Right ventricle myocardium inferior (tissue), 1 donor: ENCODE results near the gene ANKRD11. TPM values are rescaled to one million over a fixed set of nuclear protein-coding genes. Genes with fewer than 3 reads are reported as not detected.
A peak's percentile ranks its signal among the peaks of the same experiment; 100 is the strongest.
"Not testable (repeated sequence)": the region's sequence is repeated elsewhere in the genome, so short reads cannot be mapped to it uniquely, and the experiment has no call there.

Source experiments
- ATAC-seq: fragments of 200-7000 bp; cut with Tn5 transposase; one replicate; pipeline ENCODE4 v1.9.1; 2020; ENCODE audit warnings: mild to moderate bottlenecking, moderate library complexity
- DNase-seq: peaks from one replicate; pipeline ENCODE4 v3.0.0; 2021; ENCODE audit errors: missing footprints
- intact Hi-C: fragments of 100-400 bp; cut with DNase I; formaldehyde crosslinking; loops from one replicate; pipeline ENCODE4 v1.11.0; 2022
- total RNA-seq: library from RNA; stranded (reverse); fragmentation: NEBNext Ultra II Directional; extraction: Animal tissue kit (Norgen Biotek cat#: 25700); gene quantifications from one replicate; pipeline ENCODE4 v1.2.1, GENCODE V29; 2021
- donor health status: DM: no; HTN: yes; CAD: no; lungs with severe emphysema.

ANKRD11 gene
- total RNA-seq, 1 donor from 2014 or later: 64.9 TPM

DNA sequence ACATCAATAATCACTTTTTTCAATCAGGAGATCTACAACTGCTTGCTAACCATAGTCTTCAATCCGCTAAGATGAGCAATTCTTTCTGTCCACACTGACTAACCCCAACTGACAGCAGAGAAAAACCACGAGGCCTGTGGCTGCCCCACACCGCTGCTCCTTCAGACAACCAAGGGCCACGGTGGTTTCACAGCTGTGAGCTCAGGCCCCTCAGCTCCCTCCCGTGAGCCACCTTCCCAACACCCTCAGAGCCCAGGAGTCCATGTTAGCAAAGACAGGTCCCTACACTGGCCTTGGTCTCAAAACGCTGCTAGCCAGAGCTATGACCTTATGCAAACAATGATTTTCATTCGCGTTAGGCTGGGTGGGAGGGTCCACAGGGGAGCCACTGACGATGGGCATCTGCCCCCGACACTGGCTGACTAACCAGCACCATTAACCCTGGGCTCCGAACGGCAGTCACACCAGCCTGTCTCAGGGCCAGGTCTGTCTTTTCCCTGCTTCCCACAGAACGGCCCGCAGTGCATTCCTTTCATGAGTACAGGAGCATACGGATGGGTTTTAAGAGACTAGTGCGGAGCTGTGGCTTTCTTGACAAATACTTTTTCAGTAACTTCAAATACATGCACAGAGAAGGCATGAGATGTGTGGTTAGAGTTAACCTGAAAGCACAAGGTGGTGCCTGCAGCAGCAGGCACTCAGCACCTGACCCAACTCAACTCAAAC lies 67.3 kb downstream of the ANKRD11 start:
- ATAC-seq (peak; percentile 68), DNase-seq (no peak)
- intact Hi-C loops: no loop called here

DNA sequence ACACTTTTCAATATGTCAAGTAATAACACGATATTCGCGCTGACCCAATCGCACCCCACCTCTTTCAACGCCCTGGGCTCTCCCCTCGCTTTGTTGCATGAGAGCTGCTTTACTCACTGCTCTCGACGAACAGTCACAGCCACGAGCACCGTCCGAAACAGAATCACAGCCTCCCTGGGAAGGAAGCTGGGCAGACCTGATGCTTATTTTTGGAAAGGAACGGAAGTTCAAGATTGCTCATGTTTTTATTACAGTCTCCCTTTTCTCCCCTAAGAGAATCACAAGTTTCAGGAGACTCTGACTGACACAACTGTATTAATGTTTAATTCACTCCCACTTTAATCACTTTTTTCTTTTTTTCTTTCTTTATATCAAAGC lies 67.8 kb downstream of the ANKRD11 start:
- DNase-seq: no peak
- intact Hi-C loops: no loop called here
- ATAC-seq: peak; percentile 30

- ATAC-seq, DNase-seq, intact Hi-C loops: not testable (repeated sequence)
Measured at GRCh38 chr16:89421300-89421699, 69.1 kb downstream of the ANKRD11 start.

GRCh38 chr16:89420204-89420603 lies 70.2 kb downstream of the ANKRD11 start:
- no peak for ATAC-seq
- no peak for DNase-seq
- intact Hi-C loops: no loop called here

GRCh38 chr16:89418352-89418751 lies 72.0 kb downstream of the ANKRD11 start:
- no peak for DNase-seq
- intact Hi-C loops: loop anchor here (10.0 kb wide), 1 partner anchor 454 kb away; no protein-coding TSS in a partner anchor
- ATAC-seq: no peak

DNA sequence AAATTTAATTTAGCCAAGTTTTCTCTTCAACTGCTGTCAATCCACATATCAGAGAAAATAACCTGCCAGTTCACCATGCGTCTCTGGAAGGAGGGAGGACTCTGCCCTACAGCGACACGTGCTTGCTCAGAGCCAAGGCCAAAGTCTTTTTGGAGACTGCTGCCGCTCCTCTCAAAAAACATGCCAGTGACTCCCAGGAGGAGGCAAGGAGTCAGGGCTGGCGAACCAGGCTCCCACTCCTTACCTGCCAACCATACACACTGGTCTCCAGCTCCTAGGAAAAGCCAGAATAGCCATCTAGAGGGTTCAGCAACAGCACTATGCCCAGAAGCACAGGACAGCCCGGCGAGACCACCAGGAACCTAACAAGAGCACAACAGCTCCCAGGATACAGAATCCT lies 73.0 kb downstream of the ANKRD11 start:
- intact Hi-C loops: loop anchor here (10.0 kb wide), 1 partner anchor 453 kb away; no protein-coding TSS in a partner anchor
- no peak for DNase-seq
- no peak for ATAC-seq

DNA sequence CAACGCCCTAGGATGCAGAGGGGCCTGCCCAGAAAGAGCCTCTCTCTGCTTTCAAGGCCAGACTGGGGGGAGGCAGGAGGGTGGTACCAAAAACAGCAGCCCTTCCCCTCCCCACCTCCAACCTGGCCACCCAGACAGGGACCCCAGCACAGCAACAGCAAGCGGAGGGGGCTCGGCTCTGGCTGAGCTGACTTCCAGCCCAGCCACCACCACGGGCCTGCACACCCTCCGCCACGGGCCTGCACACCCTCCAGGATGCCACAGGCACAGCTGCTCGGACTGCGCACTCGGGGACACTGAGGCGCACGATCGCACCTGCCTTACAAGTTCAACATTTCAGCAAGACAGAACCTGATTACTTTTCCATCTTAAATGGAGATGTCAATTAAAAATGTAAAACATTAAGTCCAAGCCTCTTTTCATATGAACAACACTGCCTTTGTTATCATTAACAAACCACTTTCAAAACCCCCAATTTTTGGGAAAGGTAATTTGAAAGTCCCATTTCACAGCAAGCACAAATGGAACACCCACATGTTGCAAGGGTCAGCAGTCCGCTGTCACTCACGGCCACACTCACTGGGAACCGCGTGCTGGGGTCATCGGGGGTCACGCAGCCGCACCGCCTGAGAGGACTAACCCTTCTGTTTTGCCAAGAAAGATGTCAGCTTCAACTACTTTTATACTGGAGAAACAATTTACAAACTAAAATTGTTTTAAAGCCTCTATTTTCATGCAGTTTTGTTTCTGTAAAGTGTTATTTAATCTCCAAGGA lies 76.4 kb downstream of the ANKRD11 start:
- no peak for ATAC-seq
- intact Hi-C loops: loop anchor here (10.0 kb wide), 1 partner anchor 449 kb away; no protein-coding TSS in a partner anchor
- no peak for DNase-seq

DNA sequence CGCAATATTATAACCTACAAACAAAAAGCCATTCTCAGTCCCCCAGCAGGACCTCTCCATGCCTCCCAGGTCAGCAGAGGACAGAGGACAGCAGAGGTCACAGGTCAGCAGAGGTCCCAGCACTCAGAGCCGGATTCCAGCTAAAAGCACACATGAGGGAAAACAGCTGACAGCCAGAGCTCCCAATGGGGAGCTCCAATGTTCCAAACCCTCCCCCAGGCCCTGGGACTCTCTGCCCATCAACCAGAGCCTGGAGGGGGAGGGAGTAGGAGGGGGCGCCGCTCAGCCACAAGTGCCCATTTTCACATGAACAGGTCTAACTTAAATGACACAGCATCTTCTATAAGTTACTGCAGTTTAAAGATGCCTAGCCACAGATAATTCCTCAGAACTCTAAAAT lies 77.5 kb downstream of the ANKRD11 start:
- ATAC-seq: peak; percentile 5
- intact Hi-C loops: loop anchor here (10.0 kb wide), 1 partner anchor 448 kb away; no protein-coding TSS in a partner anchor
- no peak for DNase-seq

DNA sequence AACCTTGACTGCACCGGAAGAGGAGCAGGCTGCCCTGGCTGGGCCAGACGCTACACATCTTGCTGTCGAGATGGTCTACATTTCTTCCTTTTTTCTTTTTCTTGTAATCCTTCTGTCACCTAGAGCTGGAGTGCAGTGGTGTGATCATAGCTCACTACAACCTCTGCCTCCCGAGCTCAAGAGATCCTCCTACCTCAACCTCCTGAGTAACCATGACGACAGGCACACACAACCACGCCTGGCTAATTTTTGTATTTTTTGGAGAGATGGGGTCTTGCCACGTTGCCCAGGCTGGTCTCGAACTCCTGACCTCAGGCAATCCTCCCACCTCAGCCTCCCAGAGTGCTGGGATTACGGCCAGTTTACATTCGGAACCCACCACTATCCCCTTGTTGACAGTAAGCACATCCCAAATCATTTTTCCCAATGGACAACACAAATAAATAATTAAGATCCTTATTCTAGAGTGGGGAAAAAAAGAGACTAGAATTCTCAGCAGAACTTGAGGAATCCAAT lies 79.0 kb downstream of the ANKRD11 start:
- ATAC-seq: no peak
- DNase-seq: no peak
- intact Hi-C loops: loop anchor here (10.0 kb wide), 1 partner anchor 447 kb away; no protein-coding TSS in a partner anchor

DNA sequence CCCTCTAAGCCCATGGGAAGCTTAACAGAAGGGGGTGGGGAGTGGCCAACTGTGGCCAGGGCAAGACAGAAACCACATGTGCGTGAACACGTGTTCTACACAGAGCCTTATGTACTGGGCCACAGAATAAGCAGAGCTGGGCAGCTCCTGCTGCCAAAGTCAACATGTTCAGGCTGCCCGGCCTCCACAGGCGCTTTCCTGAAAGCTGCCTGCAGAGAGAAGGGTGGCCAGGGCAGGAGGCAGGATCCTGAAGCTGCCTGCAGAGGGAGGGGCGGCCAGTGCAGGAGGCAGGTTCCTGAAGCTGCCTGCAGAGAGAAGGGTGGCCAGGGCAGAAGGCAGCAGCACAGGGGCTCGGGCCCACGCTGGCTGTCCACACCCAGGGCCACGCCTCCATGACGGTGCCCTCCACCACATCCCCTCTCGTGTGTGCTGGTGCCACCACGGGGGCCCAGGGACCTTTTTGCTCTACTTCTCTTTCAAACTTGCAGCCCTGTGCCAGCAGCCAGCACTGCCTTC lies 79.5 kb downstream of the ANKRD11 start:
- ATAC-seq: peak; percentile 72
- intact Hi-C loops: loop anchor here (10.0 kb wide), 1 partner anchor 446 kb away; no protein-coding TSS in a partner anchor
- no peak for DNase-seq

DNA sequence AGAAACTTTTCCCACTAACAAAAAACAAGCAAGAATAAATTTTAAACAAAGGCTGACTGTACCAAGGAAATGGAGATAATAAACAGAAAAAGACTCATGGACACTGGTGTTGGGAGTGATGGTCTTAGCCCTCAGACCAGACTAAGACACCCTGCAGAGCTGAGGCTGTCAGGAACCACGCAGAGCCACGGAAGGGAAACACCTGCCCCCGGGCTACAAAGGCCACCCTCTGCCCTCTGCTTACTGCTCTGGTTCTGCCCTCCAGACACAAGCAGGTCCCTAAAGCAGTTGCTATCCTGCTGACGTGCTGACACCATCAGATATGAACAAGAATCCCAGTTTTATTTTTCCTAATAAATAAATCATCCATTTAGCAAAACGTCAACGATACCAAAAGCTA lies 80.0 kb downstream of the ANKRD11 start:
- ATAC-seq (no peak), DNase-seq (no peak)
- intact Hi-C loops: loop anchor here (10.0 kb wide), 1 partner anchor 446 kb away; no protein-coding TSS in a partner anchor

GRCh38 chr16:89409161-89409711 lies 81.1 kb downstream of the ANKRD11 start:
- DNase-seq (no peak), ATAC-seq (no peak)
- intact Hi-C loops: loop anchor here (5.0 kb wide), 1 partner anchor 33 kb away; no protein-coding TSS in a partner anchor

DNA sequence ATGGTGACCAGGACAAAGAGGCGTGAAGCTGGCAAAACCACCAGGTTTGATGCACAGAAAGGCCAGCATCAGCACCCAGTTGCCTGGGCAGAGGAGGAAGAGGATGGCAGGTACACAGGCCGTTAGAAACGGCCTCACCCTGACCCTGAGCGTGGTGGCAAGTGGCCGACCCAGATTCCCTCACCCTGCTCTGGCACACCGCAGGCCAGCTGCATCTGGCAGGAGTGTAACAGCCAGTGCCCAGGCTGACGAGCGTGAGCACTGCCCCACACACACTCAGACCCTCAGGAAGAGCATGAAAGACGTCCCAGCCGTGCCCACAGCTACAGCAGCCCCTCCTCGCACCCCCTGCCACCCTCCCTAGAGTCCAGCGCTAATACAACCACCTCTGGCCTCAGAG lies 82.0 kb downstream of the ANKRD11 start:
- ATAC-seq: peak; percentile 69

DNA sequence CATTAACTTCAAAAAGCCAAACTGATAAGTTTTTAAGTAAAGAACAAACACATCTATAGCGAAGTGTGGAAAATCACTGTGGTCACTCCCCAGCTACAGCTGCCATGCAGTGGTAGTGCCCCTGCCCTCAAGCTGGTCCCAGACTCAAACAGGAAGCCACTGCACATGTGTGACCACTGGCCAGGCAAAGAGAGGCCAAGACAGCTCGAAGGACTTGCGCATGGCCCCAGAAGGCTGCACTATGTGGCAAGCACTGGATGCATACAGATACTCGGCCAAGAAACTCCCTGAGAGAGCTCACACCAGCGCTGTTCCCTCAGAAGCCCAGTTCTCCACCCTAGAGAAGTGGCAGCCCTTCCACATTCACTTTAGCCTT lies 82.4 kb downstream of the ANKRD11 start:
- DNase-seq: peak; percentile 70
- intact Hi-C loops: loop anchor here (5.0 kb wide), 1 partner anchor 34 kb away; no protein-coding TSS in a partner anchor

More for the DNA sequence above, 82.0 kb downstream of the ANKRD11 start:
- intact Hi-C loops: loop anchor here (5.0 kb wide), 1 partner anchor 34 kb away; no protein-coding TSS in a partner anchor
- no peak for DNase-seq

GRCh38 chr16:89407282-89407924 lies 83.0 kb downstream of the ANKRD11 start:
- no peak for ATAC-seq
- peak; percentile 74 for DNase-seq
- intact Hi-C loops: loop anchor here (5.0 kb wide), 1 partner anchor 35 kb away; no protein-coding TSS in a partner anchor

More for the DNA sequence above, 82.4 kb downstream of the ANKRD11 start:
- peak; percentile 58 for ATAC-seq

- ATAC-seq (no peak), DNase-seq (no peak)
- intact Hi-C loops: loop anchor here (5.0 kb wide), 1 partner anchor 36 kb away; no protein-coding TSS in a partner anchor
Measured at GRCh38 chr16:89406277-89406888, 84.0 kb downstream of the ANKRD11 start.

DNA sequence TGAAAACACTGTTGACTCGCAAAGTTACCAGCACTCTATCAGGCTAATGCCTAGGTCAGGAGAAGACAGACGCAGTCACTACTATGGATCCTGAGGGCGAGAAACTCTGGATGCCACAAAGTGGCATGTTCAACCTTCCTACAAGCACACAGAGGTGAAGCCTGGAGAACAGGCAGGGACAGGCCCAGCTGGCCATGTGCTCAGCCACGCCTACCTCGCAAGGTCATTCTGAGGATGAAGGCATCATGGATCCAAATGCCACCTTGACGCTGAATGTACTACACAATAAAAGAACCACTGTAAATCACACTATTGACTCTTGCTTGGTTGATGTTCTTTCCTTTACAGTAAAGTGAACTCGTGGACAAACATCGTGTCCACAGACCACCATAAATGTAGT lies 85.8 kb downstream of the ANKRD11 start:
- DNase-seq: no peak
- ATAC-seq: peak; percentile 28
- intact Hi-C loops: no loop called here

DNA sequence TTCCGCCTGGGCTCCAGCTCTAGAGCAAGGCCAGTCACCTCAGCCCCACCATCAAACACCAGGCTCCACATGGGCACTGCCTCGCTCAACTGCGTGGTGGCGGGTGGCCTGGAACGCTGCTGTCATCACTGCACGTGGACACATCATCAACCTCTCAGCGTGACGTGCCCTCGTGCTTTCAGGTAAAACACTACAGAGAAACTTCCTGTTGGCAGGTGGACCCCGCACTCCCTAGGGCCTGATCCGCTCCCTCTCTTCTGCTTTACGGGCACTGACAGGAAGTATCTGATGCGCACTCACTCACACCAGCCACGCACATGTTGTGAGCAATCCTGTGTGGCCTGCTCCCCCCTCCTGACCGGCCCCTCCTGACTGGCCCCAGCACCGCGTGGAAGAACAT lies 87.4 kb downstream of the ANKRD11 start:
- DNase-seq (no peak), ATAC-seq (no peak)
- intact Hi-C loops: no loop called here
